ENCODE measurements around the gene BHLHE40. TPM values are rescaled to one million over a fixed set of nuclear protein-coding genes. Genes with fewer than 3 reads are reported as not detected.

The BHLHE40 gene
- total and polyA plus RNA-seq, 10 of the 15 experiments (the other 5 are each of a cell fraction or from before 2014, with no cell fraction given): 25.2 to 106 (median 51.4) TPM

- TF ChIP-seq ATF2 (IDR thresholded peaks at IDR 0.05; ENCODE audit: low read length): no peak
- no peak for TF ChIP-seq CBX5 (IDR thresholded peaks at IDR 0.05; ENCODE audit: low read depth)
- TF ChIP-seq TCF3 (IDR thresholded peaks at IDR 0.05; ENCODE audit: borderline replicate concordance, insufficient read depth, low read depth, low read length): peak; percentile 78; the same call in 1 of the 2 replicates
- TF ChIP-seq STAT3 (IDR thresholded peaks at IDR 0.05; ENCODE audit: low read depth, low read length): no peak
- peak; percentile 86 to 92 for TF ChIP-seq EP300 (IDR thresholded peaks at IDR 0.05; ENCODE audit: borderline replicate concordance in 1 of 2, control insufficient read depth in 1 of 2, low read depth in 2 of 2, low read length in 2 of 2)
- no peak for TF ChIP-seq SUPT20H (IDR thresholded peaks at IDR 0.05; ENCODE audit: borderline replicate concordance, control insufficient read depth, low read depth, low read length)
- TF ChIP-seq PAX5 (IDR thresholded peaks at IDR 0.05; ENCODE audit: borderline replicate concordance, low read depth, low read length): peak; percentile 94
- TF ChIP-seq FOXK2 (IDR thresholded peaks at IDR 0.05): no peak
- TF ChIP-seq RAD21 (IDR thresholded peaks at IDR 0.05; ENCODE audit: insufficient read depth, low read depth, low read length): no peak
- TF ChIP-seq JUND (IDR thresholded peaks at IDR 0.05; ENCODE audit: low read depth, low read length): no peak
- TF ChIP-seq FOXM1 (IDR thresholded peaks at IDR 0.05; ENCODE audit: low read depth, low read length): no peak
- no peak; the same call in 1 of the 2 replicates for TF ChIP-seq LARP7 (IDR thresholded peaks at IDR 0.05)
- TF ChIP-seq ZNF592 (IDR thresholded peaks at IDR 0.05): 0 out of 2 replicates have a peak, but pooled peaks have one; percentile 60
- no peak for TF ChIP-seq ELK1 (IDR thresholded peaks at IDR 0.05; ENCODE audit: low read depth, low read length)
- TF ChIP-seq FOS (IDR thresholded peaks at IDR 0.05; ENCODE audit: borderline replicate concordance, extremely low read depth, insufficient read length): no peak
- TF ChIP-seq RCOR1 (conservative IDR thresholded peaks at IDR 0.05; ENCODE audit: low read depth, low read length): no peak
- no peak for TF ChIP-seq NFXL1 (IDR thresholded peaks at IDR 0.05; ENCODE audit: borderline replicate concordance)
- no peak for TF ChIP-seq ZBTB40 (IDR thresholded peaks at IDR 0.05; ENCODE audit: borderline replicate concordance)
- TF ChIP-seq STAT1 (conservative IDR thresholded peaks at IDR 0.05): no peak
Observed at GRCh38 chr3:5011555-5012256, 32.5 kb downstream of the BHLHE40 start (continued).

Data from GM12878 (cell line).